Rectal smooth muscle tissue (tissue), 1 donor: ENCODE results near the gene ZNF324B.

ENCODE experiments used
- H3K27ac ChIP-seq: one replicate; pipeline ENCODE4 v1.7.0; 2013; ENCODE audit warnings: low read depth, low read length, inconsistent platforms
- H3K27me3 ChIP-seq: one replicate; pipeline ENCODE4 v1.7.0; 2013; ENCODE audit warnings: low read length; ENCODE audit not compliant: control insufficient read depth, insufficient read depth
- H3K36me3 ChIP-seq: one replicate; pipeline ENCODE4 v1.7.0; 2013; ENCODE audit warnings: low read length; ENCODE audit not compliant: control insufficient read depth, insufficient read depth
- H3K4me1 ChIP-seq: one replicate; pipeline ENCODE4 v1.7.0; 2013; ENCODE audit warnings: low read length; ENCODE audit not compliant: control insufficient read depth, insufficient read depth
- H3K4me3 ChIP-seq: one replicate; pipeline ENCODE4 v1.7.0; 2013; ENCODE audit warnings: low read length
- H3K9ac ChIP-seq: one replicate; pipeline ENCODE4 v1.7.0; 2013; ENCODE audit warnings: low read length

ZNF324B gene

GRCh38 chr19:58498316-58499020 is 47.0 kb downstream of the ZNF324B start:
- Histone ChIP-seq H3K9ac (no peak overlapping the region), H3K27me3 (no peaks in the 10 kb centered on the region), H3K27ac (no peak overlapping the region)

DNA sequence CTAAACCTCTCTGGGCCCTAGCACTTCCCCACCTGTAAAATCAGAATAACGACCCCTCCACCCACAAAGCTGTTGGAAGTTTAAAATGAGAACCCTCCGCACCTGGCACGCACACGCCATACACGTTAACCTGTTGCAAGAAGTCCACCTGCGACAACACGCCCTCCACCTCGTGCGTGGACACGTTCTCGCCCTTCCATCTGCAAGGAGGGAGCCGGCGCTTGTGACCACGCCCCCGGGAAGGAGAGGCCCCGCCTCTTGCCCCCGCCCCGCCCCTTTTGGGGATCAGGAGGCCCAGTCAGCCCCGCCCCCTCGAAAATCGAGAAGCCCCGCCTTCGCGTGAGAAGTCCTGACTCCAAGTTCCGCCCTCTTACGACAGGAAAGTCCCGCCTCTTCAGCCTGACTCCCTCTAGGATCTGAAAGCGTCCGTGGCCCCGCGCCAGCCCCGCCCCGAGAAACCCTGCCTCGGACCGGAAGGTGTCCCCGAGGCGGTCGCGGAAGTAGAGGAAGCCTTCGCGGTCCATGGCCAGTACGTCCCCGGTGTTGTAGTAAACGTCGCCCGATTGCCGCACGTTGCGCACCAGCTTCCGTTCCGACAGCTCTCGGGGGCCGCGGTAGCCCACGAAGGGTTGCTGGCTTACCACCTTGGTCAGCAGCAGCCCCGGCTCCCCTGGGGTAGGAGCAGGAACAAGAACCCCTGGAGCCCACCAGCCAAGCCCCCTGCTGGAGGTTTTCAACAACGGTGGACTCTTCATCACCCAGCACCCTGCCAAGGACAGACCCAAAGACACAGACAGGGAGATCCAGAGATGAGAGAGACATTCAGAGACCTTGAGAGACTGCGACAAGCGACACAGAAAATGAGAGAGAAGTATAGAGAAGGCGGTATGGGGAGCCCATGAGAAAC is 47.9 kb downstream of the ZNF324B start:
- Histone ChIP-seq H3K27ac (peak overlapping the region; percentile 67), H3K9ac (no peak overlapping the region), H3K4me3 (peak overlapping the region; percentile 75), H3K36me3 (no peaks in the 10 kb centered on the region), H3K27me3 (no peaks in the 10 kb centered on the region), H3K4me1 (peaks cover 6% of the 10 kb centered on the region)

More at GRCh38 chr19:58498316-58499020, 47.0 kb downstream of the ZNF324B start:
- H3K4me1 ChIP-seq: peaks cover 6% of the 10 kb centered on the region
- peak overlapping the region; percentile 60 for H3K4me3 ChIP-seq
- H3K36me3 ChIP-seq: no peaks in the 10 kb centered on the region

DNA sequence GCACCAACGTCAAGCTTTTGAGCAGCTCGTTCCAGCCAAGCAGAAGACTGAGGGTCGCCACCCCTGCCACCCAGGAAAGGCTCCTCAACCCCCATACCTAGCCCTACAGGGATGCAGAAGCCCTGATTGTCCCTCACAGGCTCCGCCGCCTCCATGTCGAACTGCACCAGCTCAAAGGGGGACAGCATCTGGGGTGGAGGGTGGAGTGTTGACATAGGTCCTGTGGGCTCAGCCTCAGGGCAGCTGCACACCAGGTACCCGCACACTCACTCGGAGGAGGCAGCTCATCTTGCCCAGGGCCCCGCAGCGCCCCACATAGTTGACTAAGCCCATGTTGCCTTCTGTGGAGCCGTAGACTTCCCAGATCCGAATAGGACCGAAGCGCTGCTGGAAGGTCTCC is 48.8 kb downstream of the ZNF324B start:
- peaks cover 6% of the 10 kb centered on the region for H3K4me1 ChIP-seq
- no peak overlapping the region for H3K27ac ChIP-seq
- no peaks in the 10 kb centered on the region for H3K27me3 ChIP-seq
- H3K9ac ChIP-seq: no peak overlapping the region
- H3K36me3 ChIP-seq: no peaks in the 10 kb centered on the region
- peak overlapping the region; percentile 75 for H3K4me3 ChIP-seq
